SH-SY5Y (cell line): ENCODE data around the gene CSPG4.

Experiments
- GATA2 ChIP-seq: IDR thresholded peaks from 2 replicates; pipeline ENCODE4 v1.6.1; 2011; ENCODE audit warnings: mild to moderate bottlenecking, low read depth, low read length
- GATA3 ChIP-seq: IDR thresholded peaks from 2 replicates; pipeline ENCODE4 v1.6.1; 2011; ENCODE audit warnings: low read depth, mild to moderate bottlenecking, low read length, moderate library complexity

- TF ChIP-seq GATA2 (no peak), GATA3 (no peak)
These were observed 25.0 kb downstream of the CSPG4 start for GRCh38 chr15:75687486-75688277.
